HG03066 (cell line): ENCODE measurements around the gene SLC25A29.

ENCODE experiments used
- ATAC-seq: cut with Tn5 transposase; IDR thresholded peaks from one replicate; pipeline ENCODE4 v1.9.1; 2021; ENCODE audit warnings: low read depth; ENCODE audit not compliant: unreplicated experiment

Gene SLC25A29

DNA sequence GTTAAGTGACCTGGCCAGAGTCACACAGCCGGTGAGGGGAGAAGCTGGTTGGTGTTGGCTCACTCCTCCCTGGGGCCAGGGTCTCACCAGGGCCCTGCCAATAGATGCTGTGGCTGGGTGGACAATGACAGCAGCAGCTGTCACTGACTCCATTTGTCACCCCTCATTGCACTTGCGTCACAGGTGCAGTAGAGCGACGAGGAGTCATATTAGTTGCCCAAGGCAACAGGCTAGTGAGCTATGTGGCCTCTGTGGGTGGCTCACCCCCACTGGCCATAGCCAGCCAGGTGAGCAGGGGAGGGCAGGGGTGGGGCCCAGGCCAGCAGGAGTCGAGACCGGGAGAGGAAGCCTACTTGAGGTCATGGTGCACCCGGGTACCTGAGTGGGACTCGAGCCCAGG, 26.6 kb upstream of the SLC25A29 start:
- peak; percentile 71 for ATAC-seq

DNA sequence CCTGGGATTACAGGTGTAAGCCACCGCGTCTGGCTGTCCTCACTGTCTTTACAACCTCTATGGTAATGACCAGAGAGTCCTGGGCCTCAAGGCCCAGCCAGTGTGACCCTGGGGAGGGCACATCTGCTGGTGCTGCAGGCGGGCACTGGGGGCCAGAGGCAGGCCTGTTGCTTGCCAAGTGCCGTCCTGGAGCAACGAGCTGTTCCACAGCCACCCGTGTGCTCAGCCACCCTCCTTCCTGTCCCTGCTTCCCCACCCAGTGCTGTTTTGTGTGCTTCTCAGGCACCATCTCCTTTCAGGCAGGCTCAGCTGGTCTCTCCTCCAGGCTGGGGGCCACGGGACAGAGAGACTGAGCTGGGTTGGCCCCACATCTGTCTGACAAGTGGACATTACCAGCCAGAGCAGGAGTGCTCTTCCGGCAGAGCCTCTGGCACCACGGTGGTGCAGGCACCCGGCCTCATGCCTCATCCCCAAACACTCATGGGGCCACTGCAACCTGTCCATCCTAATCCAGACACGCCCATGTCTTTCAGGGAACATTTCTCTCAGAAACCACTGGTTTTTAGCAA, 25.9 kb upstream of the SLC25A29 start:
- no peak for ATAC-seq

- ATAC-seq = no peak
Measured at GRCh38 chr14:100330388-100330931, 24.2 kb upstream of the SLC25A29 start.

- ATAC-seq = no peak
Measured at GRCh38 chr14:100330007-100330344, 23.7 kb upstream of the SLC25A29 start.

- no peak for ATAC-seq
Measured at GRCh38 chr14:100329233-100330006, 23.2 kb upstream of the SLC25A29 start.

DNA sequence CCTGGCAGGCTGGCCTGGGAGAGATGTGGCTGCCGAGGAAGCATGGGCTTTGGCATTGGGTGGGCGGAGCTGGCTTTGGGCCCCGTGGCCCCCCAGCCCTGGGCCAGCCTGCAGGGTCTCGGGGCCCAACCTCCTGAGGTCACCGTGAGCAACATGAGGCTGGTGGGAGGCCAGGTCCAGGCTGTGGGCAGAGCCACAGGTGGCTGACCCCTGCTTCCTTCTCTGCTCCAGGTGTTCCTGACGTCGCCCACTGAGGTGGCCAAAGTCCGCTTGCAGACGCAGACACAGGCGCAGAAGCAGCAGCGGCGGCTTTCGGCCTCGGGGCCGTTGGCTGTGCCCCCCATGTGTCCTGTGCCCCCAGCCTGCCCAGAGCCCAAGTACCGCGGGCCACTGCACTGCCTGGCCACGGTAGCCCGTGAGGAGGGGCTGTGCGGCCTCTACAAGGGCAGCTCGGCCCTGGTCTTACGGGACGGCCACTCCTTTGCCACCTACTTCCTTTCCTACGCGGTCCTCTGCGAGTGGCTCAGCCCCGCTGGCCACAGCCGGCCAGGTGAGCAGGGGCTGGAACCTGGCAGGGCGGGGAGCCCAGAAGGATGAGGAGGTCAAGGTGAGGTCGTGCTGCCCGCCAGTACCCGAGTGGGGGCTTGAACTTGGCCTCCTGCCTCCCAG, 22.4 kb upstream of the SLC25A29 start:
- ATAC-seq = no peak

- ATAC-seq = no peak
Measured at GRCh38 chr14:100327128-100327527, 20.9 kb upstream of the SLC25A29 start.

DNA sequence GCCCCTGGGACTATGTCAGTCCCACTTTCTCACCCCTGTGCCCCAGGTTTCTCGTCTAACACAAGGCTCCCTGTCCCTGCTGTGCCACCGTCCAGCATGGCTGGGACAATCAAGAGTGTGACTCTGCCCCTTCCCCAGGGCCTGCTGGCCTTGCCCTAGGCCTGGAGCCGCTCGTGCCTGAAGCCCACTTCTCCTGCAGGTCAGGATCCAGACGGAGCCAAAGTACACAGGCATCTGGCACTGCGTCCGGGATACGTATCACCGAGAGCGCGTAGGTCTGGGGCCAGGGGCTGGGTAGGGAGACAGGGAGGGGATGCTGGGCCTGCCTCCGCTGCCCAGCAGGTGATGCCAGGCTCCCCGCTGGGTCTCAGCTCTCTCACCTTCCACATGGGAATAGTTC, 19.7 kb upstream of the SLC25A29 start:
- ATAC-seq = no peak

- ATAC-seq = no peak
Measured at GRCh38 chr14:100325231-100325632, 19.0 kb upstream of the SLC25A29 start.

- ATAC-seq = no peak
Measured at GRCh38 chr14:100323942-100324307, 17.7 kb upstream of the SLC25A29 start.

GRCh38 chr14:100323121-100323941, 17.1 kb upstream of the SLC25A29 start, which contains the start of gene SLC25A47:
TSS of gene SLC25A47 (plus strand) at chr14:100323339. CDS start at chr14:100323415, 76 bp downstream.
- no peak for ATAC-seq

GRCh38 chr14:100322138-100322957, 16.1 kb upstream of the SLC25A29 start:
- ATAC-seq = no peak

DNA sequence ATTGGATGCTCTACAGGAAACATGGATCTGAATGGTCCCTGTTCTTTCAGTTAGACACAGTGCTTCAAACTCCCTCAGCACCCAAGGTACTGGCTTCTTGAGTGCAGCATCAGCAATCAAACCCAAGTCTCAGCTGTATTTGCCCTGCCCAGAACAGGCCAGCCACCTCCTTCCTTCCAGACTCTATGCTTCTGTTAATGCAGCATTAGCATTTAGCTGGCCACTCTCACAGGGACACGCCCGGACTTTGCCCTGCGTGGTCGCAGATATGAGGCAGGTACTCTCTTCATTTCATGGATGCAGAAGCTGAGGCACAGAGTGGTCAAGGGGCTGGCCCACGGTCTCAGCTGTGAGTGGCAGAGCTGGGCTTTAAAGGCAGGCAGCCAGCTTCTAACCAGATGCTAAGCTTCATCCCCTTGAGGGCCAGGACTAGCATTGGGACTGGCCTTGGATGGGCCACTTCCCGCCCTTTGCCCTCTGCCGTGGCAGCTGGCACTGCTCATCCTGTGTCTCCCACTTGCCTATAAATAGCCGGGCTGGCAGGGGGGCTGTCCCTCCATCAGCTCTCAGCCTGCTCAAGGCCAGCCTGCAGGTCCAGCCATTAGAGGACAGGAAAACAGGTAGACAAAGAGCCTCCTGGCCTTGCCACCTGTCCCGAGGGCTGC, 15.4 kb upstream of the SLC25A29 start:
- ATAC-seq = no peak

DNA sequence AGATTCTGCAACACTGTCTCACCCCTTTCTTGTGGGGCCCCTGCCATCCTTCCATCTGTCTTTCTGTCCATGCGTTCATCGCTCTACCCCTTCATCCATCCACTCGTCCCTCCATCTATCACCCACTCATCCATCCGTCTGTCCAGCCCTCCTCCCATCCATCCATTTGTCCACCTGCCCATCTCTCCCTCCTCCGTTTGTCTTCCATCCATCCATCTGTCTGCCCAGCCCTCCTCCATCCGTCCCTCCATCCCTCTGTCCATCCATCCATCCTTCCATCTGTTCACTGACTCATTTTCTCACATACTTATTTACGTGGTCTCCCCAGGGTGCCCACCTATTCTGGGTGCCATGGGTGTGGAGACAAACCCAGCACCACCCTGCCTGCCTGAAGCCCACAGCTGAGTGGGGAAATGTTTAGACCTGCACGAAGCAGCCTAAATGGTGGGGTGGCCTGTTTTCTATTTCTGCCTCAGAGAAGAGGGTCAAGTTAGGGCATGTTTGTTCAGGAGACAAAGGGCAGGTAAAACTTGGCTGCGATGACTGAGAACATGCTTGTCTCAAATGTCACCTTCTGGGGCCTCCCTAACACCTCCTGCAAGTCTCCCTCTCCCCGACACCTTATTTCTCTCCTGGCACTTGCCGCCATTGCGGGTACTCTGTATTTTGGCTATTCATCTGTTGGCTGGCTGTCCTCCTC, 14.1 kb upstream of the SLC25A29 start:
- no peak for ATAC-seq

- ATAC-seq = peak; percentile 73
Measured at GRCh38 chr14:100317912-100318808, 11.9 kb upstream of the SLC25A29 start.

DNA sequence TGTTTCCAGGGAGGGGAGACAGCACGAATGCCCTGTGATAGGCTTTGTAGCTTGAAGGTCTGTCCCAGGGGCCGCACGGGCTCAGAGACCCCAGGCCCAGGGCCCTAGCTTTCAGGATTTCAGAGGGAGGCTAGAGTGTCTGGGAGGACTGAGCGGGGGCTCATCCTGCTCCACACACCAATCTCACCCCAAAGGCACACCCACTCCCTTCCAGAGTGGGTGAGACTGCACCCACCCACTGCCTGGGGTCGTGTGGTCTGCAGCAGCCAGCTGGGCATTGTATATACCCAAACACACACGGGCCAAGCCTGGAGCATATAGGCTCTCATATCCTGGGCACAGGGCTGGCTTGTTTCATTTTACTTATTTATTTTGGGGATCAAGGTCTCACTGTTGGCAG, 11.1 kb upstream of the SLC25A29 start:
- ATAC-seq = no peak

- no peak for ATAC-seq
Measured at GRCh38 chr14:100314724-100315123, 8.5 kb upstream of the SLC25A29 start.
